ENCODE results near the gene STAC. TPM values are rescaled to one million over a fixed set of nuclear protein-coding genes. Genes with fewer than 3 reads are reported as not detected.

Gene STAC
- total and polyA plus RNA-seq, 10 of the 15 experiments (the other 5 are each of a cell fraction or from before 2014, with no cell fraction given) = 0.07 TPM; not detected in 9

GRCh38 chr3:36562945-36563344, 182.6 kb downstream of the STAC start (continued):
- TF ChIP-seq NFXL1 (IDR thresholded peaks at IDR 0.05; ENCODE audit: borderline replicate concordance) (no peak), RAD21 (IDR thresholded peaks at IDR 0.05; ENCODE audit: insufficient read depth, low read depth, low read length) (no peak), BRCA1 (IDR thresholded peaks at IDR 0.05; ENCODE audit: low read depth, low read length) (no peak), IKZF1 (conservative IDR thresholded peaks at IDR 0.05) (no peak), SREBF2 (IDR thresholded peaks at IDR 0.05; ENCODE audit: low read length) (no peak), PKNOX1 (IDR thresholded peaks at IDR 0.05) (no peak), IRF3 (IDR thresholded peaks at IDR 0.05) (no peak), SREBF1 (IDR thresholded peaks at IDR 0.05; ENCODE audit: low read length) (no peak)

GRCh38 chr3:36575241-36575640, 194.9 kb downstream of the STAC start:
- Histone ChIP-seq H3K4me1 (ENCODE audit: control insufficient read depth, insufficient read depth, low read length) (no peaks in the 10 kb centered on the region), H3K4me3 (no peak overlapping the region), H4K20me1 (ENCODE audit: control insufficient read depth, insufficient read depth) (no peaks in the 10 kb centered on the region), H3K27ac (ENCODE audit: control insufficient read depth, insufficient read depth) (no peak overlapping the region), H3K27me3 (replicated peaks in 1 of 2; ENCODE audit: control insufficient read depth in 2 of 2, insufficient read depth in 2 of 2, low read length in 1 of 2) (no peaks in the 10 kb centered on the region), H3K9me3 (replicated peaks; ENCODE audit: control insufficient read depth, insufficient read depth, low read length) (no peaks in the 10 kb centered on the region; the same call in 2 of the 3 replicates), H3K36me3 (ENCODE audit: control insufficient read depth in 2 of 2, insufficient read depth in 2 of 2, low read length in 1 of 2) (no peaks in the 10 kb centered on the region), H3K79me2 (ENCODE audit: control insufficient read depth, insufficient read depth, low read length) (no peaks in the 10 kb centered on the region), H3K4me2 (ENCODE audit: control insufficient read depth, insufficient read depth) (no peak overlapping the region), H3K9ac (ENCODE audit: control insufficient read depth, insufficient read depth, low read length) (no peak overlapping the region), H2AFZ (ENCODE audit: control insufficient read depth, low read depth, low read length) (no peak overlapping the region)
- DNase-seq (ENCODE audit: low read depth, low spot score) = no peak
- ATAC-seq = no peak
- intact Hi-C loops (cut with micrococcal nuclease; ENCODE audit: unreplicated experiment) = no loop called here
- RAD21 ChIA-PET (ENCODE audit: unreplicated experiment) = no interaction called here
- POLR2A ChIA-PET = no interaction called here
- SMC1A ChIA-PET (ENCODE audit: uncharacterized antibody, unreplicated experiment) = no interaction called here
- in situ Hi-C loops (cut with MboI) = no loop called here
- 3% methylated on average over 2 of the region's 2 CpGs for WGBS (ENCODE audit: insufficient coverage, insufficient replicate concordance, low lambda C conversion rate, missing lambda C conversion rate)
- FAIRE-seq = no peak
- CTCF ChIA-PET = no interaction called here
- no TSS peak for BruUV-seq (replicated peaks)
- TF ChIP-seq ATF3 (IDR thresholded peaks at IDR 0.05; ENCODE audit: borderline replicate concordance, extremely low read depth, low read depth, low read length) (no peak), IKZF1 (conservative IDR thresholded peaks at IDR 0.05) (no peak), E2F8 (IDR thresholded peaks at IDR 0.05; ENCODE audit: low read depth, partially characterized antibody) (no peak), RCOR1 (conservative IDR thresholded peaks at IDR 0.05; ENCODE audit: low read depth, low read length) (no peak), RUNX3 (IDR thresholded peaks at IDR 0.05; ENCODE audit: low read length) (no peak), NFYB (IDR thresholded peaks at IDR 0.05; ENCODE audit: insufficient read depth, low read depth, low read length) (no peak), NR2C1 (IDR thresholded peaks at IDR 0.05) (no peak), LARP7 (IDR thresholded peaks at IDR 0.05) (no peak), FOS (IDR thresholded peaks at IDR 0.05; ENCODE audit: borderline replicate concordance, extremely low read depth, insufficient read length) (no peak), TARDBP (IDR thresholded peaks at IDR 0.05; ENCODE audit: borderline replicate concordance) (no peak), MAX (IDR thresholded peaks at IDR 0.05; ENCODE audit: low read depth, low read length) (no peak), SMC3 (IDR thresholded peaks at IDR 0.05; ENCODE audit: borderline replicate concordance, low read length) (no peak), NFIC (IDR thresholded peaks at IDR 0.05; ENCODE audit: low read depth, low read length) (no peak), JUNB (IDR thresholded peaks at IDR 0.05) (no peak)
